KOPT-K1 (cell line): ENCODE data around the gene MSRB3.
"Not testable (repeated sequence)": the region's sequence is repeated elsewhere in the genome, so short reads cannot be mapped to it uniquely, and the experiment has no call there.

Source experiments
- H3K27ac ChIP-seq: fragments of 200-600 bp; sonication (generic); 2 replicates; pipeline ENCODE4 v1.5.1; 2016; ENCODE audit warnings: antibody characterized with exemption, mild to moderate bottlenecking, low read depth, low read length; ENCODE audit not compliant: poor library complexity, severe bottlenecking
- H3K36me3 ChIP-seq: fragments of 200-600 bp; sonication (generic); 2 replicates; pipeline ENCODE4 v1.5.1; 2017; ENCODE audit warnings: antibody characterized with exemption, mild to moderate bottlenecking, low read length, moderate library complexity; ENCODE audit not compliant: insufficient read depth
- H3K9me3 ChIP-seq: fragments of 200-600 bp; sonication (generic); 2 replicates; pipeline ENCODE4 v1.5.1; 2017; ENCODE audit warnings: antibody characterized with exemption, low read length, mild to moderate bottlenecking; ENCODE audit not compliant: insufficient read depth, poor library complexity, severe bottlenecking

MSRB3 gene

DNA sequence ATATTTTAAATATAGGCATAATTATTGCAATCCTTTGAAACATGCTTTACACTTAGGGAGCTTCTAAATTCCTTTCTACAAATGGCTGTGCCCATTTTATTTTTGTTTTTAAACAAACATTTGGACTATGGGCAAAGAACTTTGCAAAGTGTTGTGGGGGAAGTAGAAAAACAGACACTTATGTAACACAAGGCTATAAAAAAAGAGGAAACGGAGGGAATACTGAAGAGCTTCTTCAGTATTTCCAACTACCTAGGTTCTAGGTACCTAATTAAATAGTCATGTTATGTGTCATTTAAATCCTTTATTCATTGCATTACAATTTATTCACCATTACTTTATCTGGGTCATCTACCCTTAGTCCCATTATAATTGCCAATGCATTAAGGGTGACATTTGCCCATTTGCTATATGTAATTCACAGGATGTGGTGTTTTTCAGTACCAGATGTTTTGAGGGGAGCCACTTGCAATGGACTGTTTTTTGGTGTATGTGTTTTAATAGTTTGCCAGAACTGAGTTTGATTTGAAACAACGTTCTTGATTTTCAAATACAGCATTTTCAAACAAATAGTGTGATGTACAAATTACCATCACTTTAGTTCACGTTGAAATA lies 1.5 kb upstream of the MSRB3 start:
- H3K27ac ChIP-seq, result no peak overlapping the region
- H3K36me3 ChIP-seq, result no peaks in the 10 kb centered on the region
- no peaks in the 10 kb centered on the region for H3K9me3 ChIP-seq

DNA sequence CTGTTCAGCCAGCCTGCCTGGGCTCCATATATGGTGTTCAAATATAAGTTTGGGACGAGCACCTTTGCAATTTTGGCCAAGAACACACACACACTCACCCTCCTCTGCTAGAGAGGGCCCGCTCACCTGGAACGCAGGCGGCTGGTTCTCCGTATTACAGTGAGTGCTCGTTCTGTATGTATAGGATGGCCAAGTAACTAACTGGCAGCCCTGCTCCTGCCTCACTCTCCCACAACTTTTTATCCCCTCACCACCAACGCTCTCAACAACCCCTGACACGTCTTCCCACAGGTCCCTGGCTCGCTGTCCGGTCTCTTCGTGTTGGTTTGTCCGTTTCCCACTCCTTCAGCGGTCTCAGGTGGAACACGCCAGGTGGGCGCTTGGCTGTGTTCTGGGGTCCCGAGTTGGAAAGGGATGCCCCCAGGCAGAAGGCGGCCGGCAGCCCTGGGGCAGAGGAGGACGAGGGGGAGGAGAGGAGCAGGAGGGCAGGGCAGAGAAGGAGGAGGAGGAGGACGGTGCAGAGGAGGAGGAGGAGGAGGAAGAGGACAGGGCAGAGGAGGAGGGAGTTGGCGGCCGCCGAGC lies 398 bp upstream of the MSRB3 start:
- Histone ChIP-seq H3K27ac (no peak overlapping the region), H3K36me3 (no peaks in the 10 kb centered on the region), H3K9me3 (no peaks in the 10 kb centered on the region)

DNA sequence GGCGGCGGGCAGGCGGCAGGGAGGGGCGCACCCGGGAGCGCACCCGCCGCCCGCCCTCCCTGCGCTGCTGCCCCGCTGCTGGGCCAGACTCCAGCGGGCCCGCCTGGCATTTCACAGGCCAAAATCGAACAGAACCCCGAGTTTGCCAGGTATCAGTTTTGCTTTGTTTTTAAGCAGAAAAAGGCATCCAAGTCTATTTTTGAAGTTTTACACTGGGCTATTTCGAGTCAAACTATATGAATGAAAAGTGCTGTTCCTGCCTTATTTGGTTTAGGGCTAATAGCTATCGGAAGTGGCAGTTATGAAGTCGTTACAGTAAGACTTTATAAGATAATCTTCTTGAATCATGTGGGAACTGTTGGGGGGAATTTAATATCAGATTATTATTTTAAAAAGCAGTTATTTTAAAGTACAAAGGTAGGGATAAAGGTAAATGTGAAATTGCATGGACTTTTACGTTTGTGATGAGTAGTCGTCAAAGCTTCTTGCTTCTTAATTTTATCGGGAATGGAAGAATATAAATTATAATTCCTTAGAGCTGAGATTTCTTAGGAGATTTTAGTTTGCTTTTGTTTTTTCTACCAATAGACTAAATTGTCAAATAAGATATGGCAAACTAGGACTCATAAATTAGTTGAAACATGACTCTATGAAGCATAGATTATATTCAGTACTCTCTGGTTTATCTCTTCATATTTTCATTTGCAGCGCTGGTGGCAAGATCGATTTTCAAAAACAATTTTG lies 1.1 kb downstream of the MSRB3 start:
- Histone ChIP-seq H3K27ac (no peak overlapping the region), H3K9me3 (no peaks in the 10 kb centered on the region), H3K36me3 (no peaks in the 10 kb centered on the region)

DNA sequence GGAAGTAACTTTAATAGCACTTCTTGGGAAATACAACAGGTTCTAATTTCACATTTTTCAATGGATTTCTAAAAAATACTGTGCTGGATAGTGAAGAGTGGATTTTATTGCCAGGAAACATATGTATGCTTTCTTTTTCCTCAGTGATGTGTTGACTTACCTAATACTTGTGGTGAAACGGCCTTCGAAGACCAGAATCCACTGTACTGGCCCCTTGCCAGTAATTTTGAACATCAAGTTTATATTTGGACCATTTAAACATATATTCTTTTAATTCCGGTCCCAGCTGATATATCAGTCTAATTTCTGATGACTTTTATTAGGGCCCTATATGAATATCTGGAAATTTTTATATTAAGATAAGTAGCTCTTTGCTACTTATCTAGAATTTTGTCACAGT lies 1.8 kb downstream of the MSRB3 start:
- no peak overlapping the region for H3K27ac ChIP-seq
- H3K9me3 ChIP-seq, result no peaks in the 10 kb centered on the region
- no peaks in the 10 kb centered on the region for H3K36me3 ChIP-seq

- H3K27ac ChIP-seq, result no peak overlapping the region
- H3K9me3 ChIP-seq, result no peaks in the 10 kb centered on the region
- no peaks in the 10 kb centered on the region for H3K36me3 ChIP-seq
Measured at GRCh38 chr12:65282840-65283239, 4.4 kb downstream of the MSRB3 start.

- H3K27ac ChIP-seq, H3K36me3 ChIP-seq: not testable (repeated sequence)
Measured at GRCh38 chr12:65285532-65285931, 7.0 kb downstream of the MSRB3 start.

DNA sequence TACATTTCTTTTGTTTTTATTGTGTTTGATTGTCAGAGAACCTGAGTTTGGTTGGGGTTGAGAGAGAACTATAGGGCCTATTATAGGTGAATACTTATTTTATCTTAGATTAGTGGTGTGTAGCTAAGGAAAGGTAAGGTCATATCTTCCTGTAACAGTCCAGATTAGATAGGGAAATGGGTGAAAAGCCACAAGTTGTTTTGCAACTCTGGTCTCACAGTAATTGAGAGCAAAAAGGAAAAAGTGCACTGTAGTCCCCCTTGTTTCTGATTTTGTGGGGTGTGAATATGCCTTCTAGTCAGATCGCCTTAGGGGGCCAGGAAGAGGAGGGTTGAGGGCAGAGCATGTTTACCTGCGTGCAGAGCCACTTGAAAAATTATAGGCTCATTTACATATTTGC lies 8.9 kb downstream of the MSRB3 start:
- Histone ChIP-seq H3K9me3 (no peaks in the 10 kb centered on the region), H3K27ac (no peak overlapping the region), H3K36me3 (no peaks in the 10 kb centered on the region)

More at GRCh38 chr12:65285532-65285931, 7.0 kb downstream of the MSRB3 start:
- H3K9me3 ChIP-seq, result not testable (repeated sequence)

DNA sequence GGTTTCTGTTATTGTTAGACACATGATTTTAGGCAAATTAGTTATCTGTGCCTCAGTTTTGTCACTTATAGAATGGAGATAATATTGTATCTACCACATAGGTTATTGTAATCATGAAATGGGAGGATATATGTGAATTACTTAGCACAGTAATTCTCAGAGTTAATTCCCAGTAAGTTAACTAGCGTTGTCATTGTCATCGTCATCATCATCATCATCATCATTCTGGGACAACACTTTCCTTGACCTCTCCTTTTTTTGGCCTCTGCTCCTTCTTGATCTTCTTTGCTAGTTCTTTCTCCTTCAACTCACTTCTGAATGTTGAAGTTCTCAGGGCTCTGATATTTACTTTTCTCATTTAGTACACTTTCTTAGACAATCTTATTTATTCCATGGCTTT lies 13.8 kb downstream of the MSRB3 start:
- Histone ChIP-seq H3K9me3 (no peaks in the 10 kb centered on the region), H3K36me3 (no peaks in the 10 kb centered on the region), H3K27ac (no peak overlapping the region)

GRCh38 chr12:65293735-65294134 lies 15.3 kb downstream of the MSRB3 start:
- no peak overlapping the region for H3K27ac ChIP-seq
- no peaks in the 10 kb centered on the region for H3K9me3 ChIP-seq
- H3K36me3 ChIP-seq, result no peaks in the 10 kb centered on the region

DNA sequence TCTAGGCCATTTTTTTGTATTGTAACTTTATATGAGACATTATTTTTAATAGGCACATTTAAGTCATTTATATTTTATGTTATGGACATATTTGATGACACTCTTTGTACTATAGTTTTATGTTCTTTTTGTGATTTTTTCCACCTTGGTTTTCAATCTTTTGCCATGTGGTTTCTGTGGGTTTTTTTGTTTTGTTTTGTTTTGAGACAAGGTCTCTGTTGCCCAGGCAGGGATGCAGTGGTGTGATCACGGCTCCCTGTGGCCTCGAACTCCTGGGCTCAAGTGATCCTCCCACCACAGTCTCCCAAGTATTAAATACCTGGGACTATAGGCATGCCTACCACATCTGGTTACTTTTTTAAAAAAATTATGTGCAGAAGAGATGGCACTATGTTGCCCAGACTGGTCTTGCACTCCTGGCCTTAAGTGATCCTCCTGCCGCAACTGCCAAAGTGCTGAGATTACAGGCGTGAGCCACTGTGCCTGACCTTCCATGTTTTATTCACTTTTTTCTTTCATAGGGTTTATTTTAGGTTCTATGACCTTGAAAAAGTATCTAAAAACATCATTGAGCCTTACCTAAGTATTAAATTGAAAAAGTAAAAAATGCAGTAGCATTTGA lies 16.3 kb downstream of the MSRB3 start:
- Histone ChIP-seq H3K36me3 (no peaks in the 10 kb centered on the region), H3K9me3 (no peaks in the 10 kb centered on the region), H3K27ac (no peak overlapping the region)

DNA sequence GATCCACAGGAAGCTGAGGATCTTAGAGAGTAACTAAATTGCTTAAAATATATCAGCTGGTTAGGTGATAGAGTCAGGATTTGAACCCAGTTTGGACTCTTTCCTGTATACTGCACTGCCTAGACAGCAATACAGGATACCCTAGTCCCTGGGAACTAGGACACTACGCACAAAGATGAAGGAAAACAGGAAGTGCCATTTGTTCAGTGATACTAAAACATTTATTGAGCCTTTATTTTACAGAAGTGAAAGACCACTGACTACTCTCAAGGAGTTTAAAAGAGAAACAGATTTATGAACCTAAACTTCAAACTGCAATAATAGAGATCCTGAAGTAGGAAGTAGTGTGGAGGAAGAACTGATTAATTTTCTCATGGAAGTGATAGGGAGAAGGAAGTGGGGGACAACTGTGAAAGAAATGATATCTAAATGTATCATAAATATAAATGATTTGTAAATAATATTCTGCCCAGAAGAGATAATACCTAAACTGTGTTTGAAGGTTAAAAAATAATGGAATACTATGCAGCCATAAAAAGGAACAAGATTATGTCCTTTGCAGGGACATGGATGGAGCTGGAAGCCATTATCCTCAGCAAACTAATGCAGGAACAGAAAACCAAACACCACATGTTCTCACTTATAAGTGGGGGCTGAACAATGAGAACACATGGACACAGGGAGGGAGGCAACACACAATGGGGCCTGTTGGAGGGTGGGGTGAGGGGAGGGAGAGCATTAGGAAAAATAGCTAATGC lies 18.2 kb downstream of the MSRB3 start:
- Histone ChIP-seq H3K9me3 (no peaks in the 10 kb centered on the region), H3K27ac (no peak overlapping the region), H3K36me3 (no peaks in the 10 kb centered on the region)

- H3K27ac ChIP-seq, result no peak overlapping the region
- no peaks in the 10 kb centered on the region for H3K9me3 ChIP-seq
- H3K36me3 ChIP-seq, result no peaks in the 10 kb centered on the region
Measured at GRCh38 chr12:65300097-65300496, 21.6 kb downstream of the MSRB3 start.

DNA sequence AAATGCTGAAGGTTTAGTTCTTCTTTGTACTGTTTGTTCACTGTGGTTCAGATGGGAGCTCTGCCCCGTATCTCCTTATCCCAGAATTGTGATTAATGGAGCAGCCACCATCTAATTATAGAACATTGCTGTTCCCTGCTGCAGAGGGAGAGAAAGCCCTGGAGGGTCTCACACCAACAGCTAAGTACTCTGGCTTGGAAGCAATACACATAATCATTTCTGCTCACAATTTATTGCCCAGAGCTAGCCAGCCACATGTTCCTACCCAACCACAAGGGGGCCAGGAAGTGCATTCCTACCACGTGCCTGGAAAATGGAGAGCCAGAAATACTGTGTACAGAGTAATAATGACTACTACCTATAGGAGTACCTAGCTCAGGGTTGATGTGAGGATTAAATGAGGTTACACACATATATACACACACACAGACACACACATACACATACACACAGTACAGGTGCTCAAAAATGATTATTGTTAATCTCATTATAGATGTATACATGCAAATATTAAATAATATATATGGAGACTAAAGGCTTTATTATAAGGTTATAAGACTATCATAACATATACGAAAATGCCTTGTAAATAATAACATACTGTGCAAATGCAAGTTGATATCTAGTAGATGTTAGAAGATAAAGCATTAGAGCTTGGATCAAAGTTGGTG lies 22.3 kb downstream of the MSRB3 start:
- Histone ChIP-seq H3K36me3 (no peaks in the 10 kb centered on the region), H3K9me3 (no peaks in the 10 kb centered on the region), H3K27ac (no peak overlapping the region)

- Histone ChIP-seq H3K27ac (no peak overlapping the region), H3K36me3 (no peaks in the 10 kb centered on the region), H3K9me3 (no peaks in the 10 kb centered on the region)
Measured at GRCh38 chr12:65302891-65303290, 24.4 kb downstream of the MSRB3 start.
